CD4-positive, alpha-beta memory T cell (primary cell): ENCODE measurements around the gene XKR7. TPM values are rescaled to one million over a fixed set of nuclear protein-coding genes. Genes with fewer than 3 reads are reported as not detected.
"Not testable (repeated sequence)": the region's sequence is repeated elsewhere in the genome, so short reads cannot be mapped to it uniquely, and the experiment has no call there.

Experiments
- CTCF ChIA-PET: fragments of 350-600 bp; sonication (Branson Sonifier 250); formaldehyde crosslinking; loops from one replicate; lab custom pipeline; 2021; ENCODE audit warnings: inconsistent platforms; ENCODE audit not compliant: partially characterized antibody; lab: Charles Lee
- POLR2A ChIA-PET: fragments of 350-600 bp; sonication (Branson Sonifier 250); formaldehyde crosslinking; loops from one replicate; lab custom pipeline; 2021; ENCODE audit not compliant: partially characterized antibody; lab: Charles Lee
- DNase-seq, 5 donors: peaks; one replicate each; pipeline versions ENCODE4 v3.0.0 to v3.0.0-alpha.2; 2020 to 2022; ENCODE audit warnings: mixed read lengths in 1 of 5
- H3K27ac ChIP-seq: one replicate; pipeline ENCODE4 v1.7.0; 2013; ENCODE audit warnings: low read depth, low read length
- H3K27me3 ChIP-seq: 2 replicates; pipeline ENCODE4 v1.7.0; 2013; ENCODE audit warnings: mild to moderate bottlenecking, low read length, moderate library complexity; ENCODE audit not compliant: insufficient read depth
- H3K36me3 ChIP-seq: 2 replicates; pipeline ENCODE4 v1.7.0; 2013; ENCODE audit warnings: mild to moderate bottlenecking, low read length, moderate library complexity; ENCODE audit not compliant: insufficient read depth
- H3K4me1 ChIP-seq: 2 replicates; pipeline ENCODE4 v1.7.0; 2013; ENCODE audit warnings: mild to moderate bottlenecking, low read length, moderate library complexity; ENCODE audit not compliant: insufficient read depth
- H3K4me3 ChIP-seq, 2 donors: one replicate each; pipeline ENCODE4 v1.7.0; 2013; ENCODE audit warnings: low read length in 2 of 2, mild to moderate bottlenecking in 1 of 2
- H3K9me3 ChIP-seq, 2 donors: one replicate each; pipeline ENCODE4 v1.7.0; 2013; ENCODE audit warnings: low read length in 2 of 2, control low read depth in 1 of 2; ENCODE audit not compliant: control insufficient read depth in 1 of 2
- H3K27ac Mint-ChIP-seq, 7 donors: one replicate each; pipeline ENCODE4 v1.8.0; 2020 to 2021; ENCODE audit warnings: mixed read lengths in 7 of 7, mild to moderate bottlenecking in 6 of 7, inconsistent platforms in 3 of 7, moderate library complexity in 3 of 7
- H3K27me3 Mint-ChIP-seq, 2 donors: one replicate each; pipeline ENCODE4 v1.8.0; 2020 to 2021; ENCODE audit warnings: mixed read lengths in 2 of 2
- H3K36me3 Mint-ChIP-seq, 2 donors: one replicate each; pipeline ENCODE4 v1.8.0; 2020 to 2021; ENCODE audit warnings: mixed read lengths in 2 of 2, inconsistent platforms in 1 of 2, mild to moderate bottlenecking in 1 of 2
- H3K4me1 Mint-ChIP-seq, 4 donors: one replicate each; pipeline ENCODE4 v1.8.0; 2020 to 2021; ENCODE audit warnings: mixed read lengths in 4 of 4, mild to moderate bottlenecking in 1 of 4
- H3K4me3 Mint-ChIP-seq, 8 donors: one replicate each; pipeline ENCODE4 v1.8.0; 2020 to 2021; ENCODE audit warnings: mixed read lengths in 8 of 8, mild to moderate bottlenecking in 7 of 8, moderate library complexity in 6 of 8, inconsistent platforms in 3 of 8
- H3K9me3 Mint-ChIP-seq, 8 donors: one replicate each; pipeline ENCODE4 v1.8.0; 2020 to 2021; ENCODE audit warnings: mixed read lengths in 8 of 8, mild to moderate bottlenecking in 5 of 8, inconsistent platforms in 3 of 8, moderate library complexity in 1 of 8
- intact Hi-C: fragments of 100-400 bp; cut with micrococcal nuclease; formaldehyde crosslinking; loops from one replicate; pipeline ENCODE4 v1.15.1; 2023
- polyA plus RNA-seq, 2 donors: library from polyadenylated mRNA; unstranded; fragments of 300-500 nt; fragmentation: Illumina TruSeq; gene quantifications; one replicate each; pipeline ENCODE4 v1.2.3, GENCODE V29; 2021
- total RNA-seq, 2 experiments: library from RNA; stranded (reverse); gene quantifications; one replicate each; pipeline ENCODE4 v1.2.3, GENCODE V29; 2021

XKR7 gene
- total and polyA plus RNA-seq, 4 experiments from 2014 or later = not detected

DNA sequence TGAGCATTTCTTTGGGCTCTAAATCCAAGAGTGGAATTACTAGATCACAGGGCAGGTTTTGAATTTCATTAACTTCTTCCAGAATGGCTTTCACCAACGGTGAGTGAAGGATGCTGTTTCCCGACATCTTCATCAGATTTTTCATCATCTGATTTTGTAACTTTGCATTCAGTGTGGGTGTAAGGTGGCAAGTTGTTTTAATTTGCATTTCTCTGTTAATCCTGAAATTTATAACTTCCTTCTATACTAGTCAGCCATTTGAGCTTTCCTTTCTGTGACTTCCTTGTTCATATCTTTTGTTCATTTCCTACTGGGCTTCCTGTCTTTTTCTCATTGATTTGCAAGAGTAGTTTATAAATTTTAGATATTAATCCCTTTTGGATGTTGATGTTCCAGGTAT is 65.4 kb downstream of the XKR7 start:
- Mint-ChIP-seq H3K9me3 (no peaks in the 10 kb centered on the region), H3K27me3 (peaks cover 14 to 35% of the 10 kb centered on the region in 2 donors), H3K27ac (no peak overlapping the region), H3K36me3 (no peaks in the 10 kb centered on the region), H3K4me1 (no peaks in the 10 kb centered on the region), H3K4me3 (no peak overlapping the region)
- H3K27ac ChIP-seq = no peak overlapping the region
- H3K9me3 ChIP-seq = no peaks in the 10 kb centered on the region
- ChIA-PET CTCF (interaction anchor here (1.5 kb wide), 1 partner anchor 8 kb away, joined by 4 read pairs; no protein-coding TSS in a partner anchor), POLR2A (no interaction called here)
- peaks cover 9% of the 10 kb centered on the region for H3K27me3 ChIP-seq
- H3K4me1 ChIP-seq = no peaks in the 10 kb centered on the region
- H3K4me3 ChIP-seq = no peak overlapping the region
- no peak for DNase-seq
- intact Hi-C loops = no loop called here
- H3K36me3 ChIP-seq = no peaks in the 10 kb centered on the region

DNA sequence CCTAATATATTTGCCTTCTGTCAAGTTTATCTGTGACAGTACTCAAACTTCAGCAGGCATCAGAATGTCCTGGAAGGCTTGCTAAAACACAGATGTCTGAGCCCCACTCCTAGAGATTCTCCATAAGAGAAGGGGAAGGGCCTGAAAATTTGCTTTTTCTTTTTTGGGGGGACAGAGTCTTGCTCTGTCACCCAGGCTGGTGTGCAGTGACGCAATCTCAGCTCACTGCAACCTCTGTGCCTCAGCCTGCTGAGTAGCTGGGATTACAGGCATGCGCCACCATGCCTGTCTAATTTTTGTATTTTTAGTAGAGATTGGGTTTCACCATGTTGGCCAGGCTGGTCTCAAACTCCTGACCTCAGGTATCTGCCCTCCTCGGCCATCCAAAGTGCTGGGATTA is 65.8 kb downstream of the XKR7 start:
- H3K36me3 ChIP-seq, intact Hi-C loops, H3K9me3 ChIP-seq, H3K4me3 Mint-ChIP-seq, H3K4me3 ChIP-seq, H3K27me3 ChIP-seq, H3K9me3 Mint-ChIP-seq, H3K36me3 Mint-ChIP-seq, H3K27ac Mint-ChIP-seq, H3K4me1 ChIP-seq, DNase-seq, POLR2A ChIA-PET, H3K27ac ChIP-seq, H3K4me1 Mint-ChIP-seq: not testable (repeated sequence)
- CTCF ChIA-PET = interaction anchor here (1.5 kb wide), 1 partner anchor 8 kb away, joined by 4 read pairs; no protein-coding TSS in a partner anchor
- peaks cover 14 to 35% of the 10 kb centered on the region in 2 donors for H3K27me3 Mint-ChIP-seq

DNA sequence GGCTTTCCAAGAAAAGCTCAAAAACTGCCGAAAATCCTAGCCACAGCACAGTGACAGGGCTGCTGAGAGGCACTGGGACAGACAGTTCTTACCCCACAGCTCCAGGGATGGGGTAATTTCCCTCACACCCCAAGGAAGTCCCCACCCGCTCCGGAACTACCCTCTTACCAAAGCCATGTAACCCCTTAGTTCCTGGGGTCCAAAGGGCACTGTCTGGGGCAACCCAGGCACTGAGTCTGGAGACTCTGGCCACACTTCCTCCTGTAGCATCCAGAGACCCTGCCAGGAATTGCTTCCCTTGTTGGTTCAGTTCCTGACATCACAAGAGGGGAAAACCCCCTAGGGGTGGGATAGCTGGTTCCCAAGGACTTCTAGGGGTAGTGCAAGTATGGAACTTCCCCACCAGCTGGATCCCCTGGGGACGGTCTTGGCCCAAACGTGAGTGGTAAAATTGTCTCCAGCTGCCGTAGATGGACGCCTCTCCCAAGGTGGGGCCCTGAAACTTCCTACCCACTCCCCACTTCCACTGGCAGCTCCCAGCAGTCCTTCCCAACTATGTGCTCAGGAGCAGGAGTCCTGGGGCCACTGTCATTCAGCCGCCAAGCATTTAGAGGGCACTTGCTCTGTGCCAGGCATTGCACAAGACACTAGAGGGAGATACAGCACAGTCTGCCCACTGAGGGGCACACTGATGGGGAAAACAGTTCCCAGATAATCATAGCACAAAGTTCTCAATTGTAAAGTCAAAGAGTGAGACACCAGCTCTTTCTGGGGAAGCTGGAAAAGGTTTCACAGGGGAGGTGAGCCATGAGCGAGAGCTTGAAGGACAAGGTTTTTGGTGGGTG is 66.9 kb downstream of the XKR7 start:
- no peak overlapping the region for H3K27ac Mint-ChIP-seq
- intact Hi-C loops = no loop called here

DNA sequence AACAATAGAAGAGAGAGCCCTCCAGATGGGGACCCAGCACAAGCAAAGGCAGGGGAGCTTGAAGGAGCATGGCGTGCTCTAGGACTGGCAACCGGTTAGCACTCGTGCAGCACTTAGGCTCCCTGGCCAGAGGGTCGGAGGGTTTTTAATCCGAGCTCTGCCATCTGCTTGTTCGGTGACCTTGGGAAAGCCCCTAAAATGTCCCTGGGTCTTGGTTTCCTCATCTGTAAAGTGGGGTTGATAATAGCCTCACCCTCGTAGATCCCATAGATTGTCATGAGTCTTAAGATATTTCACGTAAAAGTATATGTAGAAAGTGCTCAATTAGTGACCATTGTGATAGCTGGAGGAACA is 67.5 kb downstream of the XKR7 start:
- no peak for DNase-seq
- no peaks in the 10 kb centered on the region for H3K9me3 Mint-ChIP-seq
- H3K27me3 Mint-ChIP-seq = peaks cover 21 to 35% of the 10 kb centered on the region in 2 donors
- no peak overlapping the region for H3K4me3 Mint-ChIP-seq
- H3K36me3 ChIP-seq = no peaks in the 10 kb centered on the region
- H3K27me3 ChIP-seq = peaks cover 13% of the 10 kb centered on the region
- no peak overlapping the region for H3K27ac ChIP-seq
- no peak overlapping the region for H3K4me3 ChIP-seq
- no peaks in the 10 kb centered on the region for H3K4me1 ChIP-seq
- no peaks in the 10 kb centered on the region for H3K36me3 Mint-ChIP-seq
- H3K27ac Mint-ChIP-seq = no peak overlapping the region
- intact Hi-C loops = no loop called here
- no peaks in the 10 kb centered on the region for H3K4me1 Mint-ChIP-seq
- POLR2A ChIA-PET = no interaction called here
- CTCF ChIA-PET = interaction anchor here (0.9 to 2.3 kb wide), 4 partner anchors 57 to 212 kb away, joined by 3 to 8 read pairs (median 3); no protein-coding TSS in a partner anchor
- H3K9me3 ChIP-seq = no peaks in the 10 kb centered on the region

More for the DNA sequence above, 66.9 kb downstream of the XKR7 start:
- Histone ChIP-seq H3K27me3 (peaks cover 9% of the 10 kb centered on the region), H3K4me3 (no peak overlapping the region), H3K27ac (no peak overlapping the region), H3K9me3 (no peaks in the 10 kb centered on the region), H3K36me3 (no peaks in the 10 kb centered on the region), H3K4me1 (no peaks in the 10 kb centered on the region)
- Mint-ChIP-seq H3K4me1 (no peaks in the 10 kb centered on the region), H3K9me3 (no peaks in the 10 kb centered on the region), H3K4me3 (no peak overlapping the region), H3K27me3 (peaks cover 18 to 35% of the 10 kb centered on the region in 2 donors), H3K36me3 (no peaks in the 10 kb centered on the region)
- ChIA-PET CTCF (interaction anchor here (0.9 to 2.3 kb wide), 4 partner anchors 9 to 211 kb away, joined by 3 to 8 read pairs (median 4); no protein-coding TSS in a partner anchor), POLR2A (no interaction called here)
- DNase-seq = no peak

DNA sequence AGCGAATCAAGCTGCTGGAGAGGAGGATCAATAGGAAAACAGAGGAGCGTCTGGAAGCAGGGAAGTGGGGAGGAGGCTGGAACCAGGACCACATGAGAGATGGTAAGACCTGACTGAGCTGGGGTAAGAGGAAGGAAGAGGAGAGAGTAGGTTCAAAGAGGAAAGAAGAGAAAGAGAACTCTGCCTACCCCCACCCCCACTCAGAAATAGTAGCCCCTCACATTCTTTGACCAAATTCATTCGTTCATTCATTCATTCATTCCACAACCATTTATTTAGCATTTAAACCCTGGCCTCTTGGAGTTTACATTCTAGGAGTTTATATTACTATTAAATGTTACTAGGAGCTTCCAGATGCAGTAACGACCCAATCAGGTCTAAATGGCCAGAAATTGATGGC is 68.3 kb downstream of the XKR7 start:
- Mint-ChIP-seq H3K9me3 (no peaks in the 10 kb centered on the region), H3K4me1 (no peaks in the 10 kb centered on the region), H3K36me3 (no peaks in the 10 kb centered on the region), H3K27me3 (peaks cover 25 to 41% of the 10 kb centered on the region in 2 donors), H3K4me3 (no peak overlapping the region), H3K27ac (no peak overlapping the region)
- Histone ChIP-seq H3K36me3 (no peaks in the 10 kb centered on the region), H3K27me3 (peaks cover 13% of the 10 kb centered on the region), H3K9me3 (no peaks in the 10 kb centered on the region), H3K4me3 (no peak overlapping the region), H3K27ac (no peak overlapping the region), H3K4me1 (no peaks in the 10 kb centered on the region)
- intact Hi-C loops = no loop called here
- ChIA-PET POLR2A (no interaction called here), CTCF (interaction anchor here (0.9 to 2.3 kb wide), 3 partner anchors 10 to 213 kb away, joined by 3 to 8 read pairs (median 5); no protein-coding TSS in a partner anchor)
- no peak for DNase-seq

DNA sequence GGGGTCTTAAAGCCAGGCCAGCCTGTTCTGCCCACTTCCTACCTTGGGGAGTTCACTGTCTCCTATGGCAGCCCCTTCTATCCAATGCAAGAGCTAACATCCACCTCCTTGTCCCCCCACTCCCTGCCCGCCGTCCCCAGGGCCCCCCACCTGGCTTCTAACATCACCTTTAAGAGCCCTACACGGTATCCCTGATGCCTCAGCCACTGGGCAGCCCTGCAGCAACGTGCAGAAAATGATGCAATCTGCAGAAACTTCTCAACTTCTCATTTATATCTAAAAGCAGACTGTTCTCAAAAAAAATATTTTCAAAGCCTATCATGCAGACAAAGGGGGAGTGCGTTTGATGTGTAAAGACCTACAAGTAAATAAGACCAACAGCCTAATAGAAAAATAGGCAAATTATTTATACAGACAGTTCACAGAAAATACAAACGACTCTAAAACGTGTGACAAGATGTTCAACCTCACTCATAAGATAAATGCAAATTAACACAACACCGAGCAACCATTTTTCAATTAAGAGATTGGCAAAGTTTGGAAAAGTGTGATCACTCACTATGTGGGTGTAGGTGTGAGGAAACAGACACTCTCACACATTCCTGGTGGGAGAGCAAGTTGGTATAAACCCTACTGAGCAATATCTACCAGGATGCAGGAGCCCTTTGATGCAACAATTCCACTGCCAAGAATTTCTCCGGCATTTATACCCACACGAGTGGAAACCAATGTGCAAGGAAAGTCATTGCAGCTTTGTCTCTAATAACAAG is 69.0 kb downstream of the XKR7 start:
- Histone ChIP-seq H3K4me3 (no peak overlapping the region), H3K4me1 (no peaks in the 10 kb centered on the region), H3K27ac (no peak overlapping the region), H3K36me3 (no peaks in the 10 kb centered on the region), H3K9me3 (no peaks in the 10 kb centered on the region), H3K27me3 (peaks cover 13% of the 10 kb centered on the region)
- Mint-ChIP-seq H3K4me3 (no peak overlapping the region), H3K27ac (no peak overlapping the region), H3K4me1 (no peaks in the 10 kb centered on the region), H3K36me3 (no peaks in the 10 kb centered on the region), H3K27me3 (peaks cover 29 to 44% of the 10 kb centered on the region in 2 donors), H3K9me3 (no peaks in the 10 kb centered on the region)
- CTCF ChIA-PET = interaction anchor here (0.7 to 2.3 kb wide), 3 partner anchors 11 to 795 kb away, joined by 5 to 8 read pairs (median 5); no protein-coding TSS in a partner anchor
- no peak for DNase-seq
- intact Hi-C loops = no loop called here
- POLR2A ChIA-PET = no interaction called here

DNA sequence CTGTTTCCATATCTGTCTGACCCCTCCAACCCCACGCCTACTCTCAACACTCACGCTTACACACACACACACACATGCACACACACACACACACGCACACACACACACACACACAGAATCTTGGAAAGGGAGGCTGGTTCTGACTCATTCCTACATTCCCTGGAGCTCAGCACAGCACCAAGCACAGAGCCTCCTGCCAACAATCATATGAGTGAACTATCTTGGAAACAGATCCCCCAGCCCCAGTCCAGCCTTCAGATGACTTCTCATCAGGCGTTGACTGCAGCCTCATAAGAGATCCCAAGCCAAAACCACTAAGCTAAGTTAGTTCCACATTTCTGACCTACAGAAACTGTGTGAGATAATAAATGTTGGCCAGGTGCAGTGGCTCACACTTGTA is 70.0 kb downstream of the XKR7 start:
- no peak overlapping the region for H3K4me3 Mint-ChIP-seq
- CTCF ChIA-PET = no interaction called here
- Histone ChIP-seq H3K27me3 (peaks cover 13% of the 10 kb centered on the region), H3K27ac (no peak overlapping the region), H3K9me3 (no peaks in the 10 kb centered on the region), H3K4me3 (no peak overlapping the region), H3K4me1 (no peaks in the 10 kb centered on the region), H3K36me3 (no peaks in the 10 kb centered on the region)
- peaks cover 29 to 44% of the 10 kb centered on the region in 2 donors for H3K27me3 Mint-ChIP-seq
- no peaks in the 10 kb centered on the region for H3K4me1 Mint-ChIP-seq
- no peaks in the 10 kb centered on the region for H3K36me3 Mint-ChIP-seq
- intact Hi-C loops = no loop called here
- H3K9me3 Mint-ChIP-seq = no peaks in the 10 kb centered on the region
- POLR2A ChIA-PET = no interaction called here
- H3K27ac Mint-ChIP-seq = no peak overlapping the region
- no peak for DNase-seq
